Measurements from ENCODE around the gene ZMYND11. TPM values are rescaled to one million over a fixed set of nuclear protein-coding genes. Genes with fewer than 3 reads are reported as not detected.

The ZMYND11 gene
- total and polyA plus RNA-seq, 9 of the 15 experiments (the other 6 are each of a cell fraction or from before 2014, with no cell fraction given), result 2.7 to 13.8 (median 8.8) TPM

GRCh38 chr10:87177-88080, 47.8 kb upstream of the ZMYND11 start (continued):
- peak; percentile 32; the same call in 1 of the 2 replicates for TF ChIP-seq MGA (IDR thresholded peaks at IDR 0.05)
- TF ChIP-seq SMARCA4 (IDR thresholded peaks at IDR 0.05), result peak; percentile 64; the same call in 1 of the 2 replicates
- TF ChIP-seq, protein P1, sequence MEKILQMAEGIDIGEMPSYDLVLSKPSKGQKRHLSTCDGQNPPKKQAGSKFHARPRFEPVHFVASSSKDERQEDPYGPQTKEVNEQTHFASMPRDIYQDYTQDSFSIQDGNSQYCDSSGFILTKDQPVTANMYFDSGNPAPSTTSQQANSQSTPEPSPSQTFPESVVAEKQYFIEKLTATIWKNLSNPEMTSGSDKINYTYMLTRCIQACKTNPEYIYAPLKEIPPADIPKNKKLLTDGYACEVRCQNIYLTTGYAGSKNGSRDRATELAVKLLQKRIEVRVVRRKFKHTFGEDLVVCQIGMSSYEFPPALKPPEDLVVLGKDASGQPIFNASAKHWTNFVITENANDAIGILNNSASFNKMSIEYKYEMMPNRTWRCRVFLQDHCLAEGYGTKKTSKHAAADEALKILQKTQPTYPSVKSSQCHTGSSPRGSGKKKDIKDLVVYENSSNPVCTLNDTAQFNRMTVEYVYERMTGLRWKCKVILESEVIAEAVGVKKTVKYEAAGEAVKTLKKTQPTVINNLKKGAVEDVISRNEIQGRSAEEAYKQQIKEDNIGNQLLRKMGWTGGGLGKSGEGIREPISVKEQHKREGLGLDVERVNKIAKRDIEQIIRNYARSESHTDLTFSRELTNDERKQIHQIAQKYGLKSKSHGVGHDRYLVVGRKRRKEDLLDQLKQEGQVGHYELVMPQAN (IDR thresholded peaks at IDR 0.05; ENCODE audit: borderline replicate concordance), result no peak
- TF ChIP-seq MYC (IDR thresholded peaks at IDR 0.05; ENCODE audit: low read depth, low read length), result 0 out of 2 replicates have a peak, but pooled peaks have one; percentile 22
- no peak for TF ChIP-seq MYC (CRISPR knock-in tag; IDR thresholded peaks at IDR 0.05; ENCODE audit: borderline replicate concordance, low read depth)
- TF ChIP-seq MCM7 (IDR thresholded peaks at IDR 0.05), result no peak
- peak; percentile 83 for TF ChIP-seq TCF3 (CRISPR knock-in tag; IDR thresholded peaks at IDR 0.05)
- TF ChIP-seq EP300 (IDR thresholded peaks at IDR 0.05; ENCODE audit: low read length), result peak; percentile 65
- peak; percentile 50 for TF ChIP-seq KLF16 (IDR thresholded peaks at IDR 0.05)
- no peak for TF ChIP-seq HOMEZ (CRISPR knock-in tag; IDR thresholded peaks at IDR 0.05)
- no peak for TF ChIP-seq SNIP1 (IDR thresholded peaks at IDR 0.05; ENCODE audit: low read depth)
- TF ChIP-seq NCOR1 (IDR thresholded peaks at IDR 0.05), result peak; percentile 81

All from K562 (cell line).